NCI-H2196 treated with DMSO at 0.1 percent for 48 hours (cell line): Measurements from ENCODE around the gene MUC20.
"Not testable (repeated sequence)": the region's sequence is repeated elsewhere in the genome, so short reads cannot be mapped to it uniquely, and the experiment has no call there.

Experiments used
- DNase-seq: peaks from one replicate; lab custom pipeline; 2025; ENCODE audit not compliant: unreplicated experiment; lab: John Stamatoyannopoulos, UW

MUC20 gene

DNA sequence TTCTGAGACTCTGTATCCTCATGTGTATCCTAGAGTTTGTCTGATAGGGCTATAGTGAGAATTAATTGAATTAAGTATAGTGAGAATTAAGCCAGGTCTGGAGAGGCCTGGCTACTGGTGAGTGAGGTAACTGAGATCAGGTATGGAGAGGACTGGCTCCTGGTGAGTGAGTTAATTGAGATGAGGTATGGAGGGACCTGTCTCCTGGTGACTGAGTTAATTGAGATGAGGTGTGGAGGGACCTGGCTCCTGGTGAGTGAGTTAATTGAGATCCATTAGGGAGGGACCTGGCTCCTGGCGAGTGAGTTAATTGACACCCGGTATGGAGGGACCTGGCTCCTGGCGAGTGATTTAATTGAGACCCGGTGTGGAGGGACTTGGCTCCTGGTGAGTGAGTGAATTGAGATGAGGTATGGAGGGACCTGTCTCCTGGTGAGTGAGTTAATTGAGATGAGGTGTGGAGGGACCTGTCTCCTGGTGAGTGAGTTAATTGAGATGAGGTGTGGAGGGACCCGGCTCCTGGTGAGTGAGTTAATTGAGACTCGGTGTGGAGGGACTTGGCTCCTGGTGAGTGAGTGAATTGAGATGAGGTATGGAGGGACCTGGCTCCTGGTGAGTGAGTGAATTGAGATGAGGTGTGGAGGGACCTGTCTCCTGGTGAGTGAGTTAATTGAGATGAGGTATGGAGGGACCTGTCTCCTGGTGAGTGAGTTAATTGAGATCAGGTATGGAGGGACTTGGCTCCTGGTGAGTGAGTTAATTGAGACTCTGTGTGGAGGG is 10.5 kb upstream of the MUC20 start:
- not testable (repeated sequence) for DNase-seq

DNA sequence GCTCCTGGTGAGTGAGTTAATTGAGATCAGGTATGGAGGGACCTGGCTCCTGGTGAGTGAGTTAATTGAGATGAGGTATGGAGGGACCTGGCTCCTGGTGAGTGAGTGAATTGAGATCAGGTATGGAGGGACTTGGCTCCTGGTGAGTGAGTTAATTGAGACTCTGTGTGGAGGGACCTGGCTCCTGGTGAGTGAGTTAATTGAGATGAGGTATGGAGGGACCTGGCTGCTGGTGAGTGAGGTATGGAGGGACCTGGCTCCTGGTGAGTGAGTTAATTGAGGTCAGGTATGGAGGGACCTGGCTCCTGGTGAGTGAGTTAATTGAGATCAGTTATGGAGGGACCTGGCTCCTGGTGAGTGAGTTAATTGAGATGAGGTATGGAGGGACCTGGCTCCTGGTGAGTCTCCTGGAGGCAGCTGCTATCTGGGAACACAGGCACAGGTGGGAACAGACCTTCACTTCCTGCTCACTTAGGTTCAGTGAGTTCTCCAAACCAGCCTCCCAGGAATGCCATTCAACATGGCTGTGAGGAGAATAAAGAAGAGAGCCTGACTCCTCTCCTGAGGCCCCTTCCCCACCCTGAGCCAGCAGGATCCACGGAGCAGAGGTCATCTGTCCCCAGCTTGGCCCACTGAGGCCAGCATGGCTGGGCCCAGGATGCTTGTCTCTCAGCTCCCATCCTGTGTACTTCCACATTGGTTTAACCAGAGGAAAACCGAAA is 9.5 kb upstream of the MUC20 start:
- DNase-seq: not testable (repeated sequence)

DNA sequence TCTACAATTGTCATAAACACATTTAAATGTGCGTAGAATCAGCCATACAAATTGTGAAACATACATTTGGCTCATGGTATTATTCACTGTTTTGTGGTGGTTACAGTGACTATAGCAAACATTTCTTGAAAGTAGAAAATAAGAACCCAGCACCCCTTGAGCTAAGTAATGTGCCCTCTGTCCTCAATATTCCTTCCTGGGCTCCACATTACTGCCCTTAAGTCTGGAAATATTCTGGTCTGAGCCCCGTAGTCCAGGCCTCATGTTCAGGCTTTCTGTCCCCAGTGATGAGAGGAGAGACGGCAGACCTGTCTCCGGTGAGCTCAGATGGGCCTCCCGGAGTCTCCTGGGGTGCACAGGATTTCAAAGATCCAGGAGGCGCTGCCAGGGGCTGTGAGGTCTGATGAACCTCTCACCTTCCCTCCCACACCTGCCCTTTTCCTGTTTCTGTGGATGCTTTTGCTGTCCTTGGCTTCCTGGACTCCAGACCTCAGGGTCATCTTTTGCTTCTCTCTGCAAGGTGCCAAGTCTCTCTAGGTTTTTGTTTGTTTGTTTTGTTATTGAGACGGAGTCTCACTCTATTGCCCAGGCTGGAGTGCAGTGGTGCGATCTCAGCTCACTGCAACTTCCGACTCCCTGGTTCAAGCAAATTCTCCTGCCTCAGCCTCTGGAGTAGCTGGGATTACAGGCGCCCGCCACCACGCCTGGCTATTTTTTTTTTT is 8.8 kb upstream of the MUC20 start:
- DNase-seq: no peak

DNA sequence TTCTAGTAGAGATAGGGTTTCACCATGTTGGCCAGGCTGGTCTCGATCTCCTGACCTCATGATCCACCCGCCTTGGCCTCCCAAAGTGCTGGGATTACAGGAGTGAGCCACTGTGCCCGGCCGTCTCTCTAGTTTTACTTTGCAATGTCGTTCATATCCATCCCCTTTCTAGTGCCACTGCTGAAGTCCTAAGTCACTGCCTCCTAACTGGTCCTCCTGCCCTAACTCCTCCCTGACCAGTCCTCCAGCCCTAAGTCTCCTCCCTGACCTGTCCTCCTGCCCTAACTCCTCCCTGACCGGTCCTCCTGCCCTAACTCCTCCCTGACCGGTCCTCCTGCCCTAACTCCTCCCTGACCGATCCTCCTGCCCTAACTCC is 8.3 kb upstream of the MUC20 start:
- not testable (repeated sequence) for DNase-seq

DNA sequence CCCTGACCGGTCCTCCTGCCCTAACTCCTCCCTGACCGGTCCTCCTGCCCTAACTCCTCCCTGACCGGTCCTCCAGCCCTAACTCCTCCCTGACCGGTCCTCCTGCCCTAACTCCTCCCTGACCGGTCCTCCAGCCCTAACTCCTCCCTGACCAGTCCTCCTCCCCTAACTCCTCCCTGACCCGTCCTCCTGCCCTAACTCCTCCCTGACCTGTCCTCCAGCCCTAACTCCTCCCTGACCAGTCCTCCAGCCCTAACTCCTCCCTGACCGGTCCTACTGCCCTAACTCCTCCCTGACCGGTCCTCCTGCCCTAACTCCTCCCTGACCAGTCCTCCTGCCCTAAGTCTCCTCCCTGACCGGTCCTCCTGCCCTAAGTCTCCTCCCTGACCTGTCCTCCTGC is 7.6 kb upstream of the MUC20 start:
- DNase-seq: not testable (repeated sequence)

DNA sequence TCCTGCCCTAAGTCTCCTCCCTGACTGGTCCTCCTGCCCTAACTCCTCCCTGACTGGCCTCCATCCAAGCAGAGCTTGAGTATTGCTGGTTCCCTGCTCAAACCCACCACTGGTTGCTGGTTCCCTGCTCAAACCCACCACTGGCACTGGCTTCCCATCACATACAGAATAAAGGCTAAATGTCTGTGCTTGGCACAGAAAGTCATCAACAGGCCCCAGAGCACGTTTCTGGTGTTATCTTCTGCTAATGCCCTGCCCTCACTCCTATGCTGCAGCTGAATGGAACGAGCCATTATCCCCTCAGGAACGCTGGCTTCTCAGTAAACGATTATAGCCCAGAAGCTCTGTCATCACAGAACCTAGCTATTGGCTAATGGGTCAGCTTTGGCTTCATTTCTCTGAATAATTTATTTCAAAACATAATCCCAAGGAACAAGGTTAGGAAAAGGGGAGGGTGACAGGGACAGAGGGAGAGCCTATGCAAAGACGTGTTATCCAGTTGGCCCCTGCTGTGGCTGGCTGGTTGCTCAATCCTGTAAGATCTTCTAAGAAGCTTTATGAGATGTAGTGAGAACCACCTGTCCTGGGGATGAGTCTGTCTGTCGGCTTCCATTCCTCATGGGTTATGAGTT is 6.3 kb upstream of the MUC20 start:
- no peak for DNase-seq

DNA sequence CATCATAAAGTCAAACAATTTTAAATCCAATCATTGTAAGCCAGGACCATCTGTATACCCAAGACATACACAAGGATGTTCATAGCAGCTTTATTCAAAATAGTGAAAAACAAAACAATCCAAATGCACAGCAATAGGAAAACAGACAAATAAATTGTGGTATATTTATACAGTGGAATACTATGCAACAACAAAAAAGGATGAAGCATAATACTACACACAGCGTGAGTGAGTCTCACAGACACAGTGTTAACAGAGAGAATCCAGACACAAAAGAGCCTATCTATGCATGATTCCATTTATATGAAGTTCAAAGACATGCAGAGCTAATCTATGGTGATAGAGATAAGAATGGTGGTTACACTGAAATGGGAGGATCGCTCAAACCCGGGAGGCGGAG is 5.6 kb upstream of the MUC20 start:
- DNase-seq: no peak

DNA sequence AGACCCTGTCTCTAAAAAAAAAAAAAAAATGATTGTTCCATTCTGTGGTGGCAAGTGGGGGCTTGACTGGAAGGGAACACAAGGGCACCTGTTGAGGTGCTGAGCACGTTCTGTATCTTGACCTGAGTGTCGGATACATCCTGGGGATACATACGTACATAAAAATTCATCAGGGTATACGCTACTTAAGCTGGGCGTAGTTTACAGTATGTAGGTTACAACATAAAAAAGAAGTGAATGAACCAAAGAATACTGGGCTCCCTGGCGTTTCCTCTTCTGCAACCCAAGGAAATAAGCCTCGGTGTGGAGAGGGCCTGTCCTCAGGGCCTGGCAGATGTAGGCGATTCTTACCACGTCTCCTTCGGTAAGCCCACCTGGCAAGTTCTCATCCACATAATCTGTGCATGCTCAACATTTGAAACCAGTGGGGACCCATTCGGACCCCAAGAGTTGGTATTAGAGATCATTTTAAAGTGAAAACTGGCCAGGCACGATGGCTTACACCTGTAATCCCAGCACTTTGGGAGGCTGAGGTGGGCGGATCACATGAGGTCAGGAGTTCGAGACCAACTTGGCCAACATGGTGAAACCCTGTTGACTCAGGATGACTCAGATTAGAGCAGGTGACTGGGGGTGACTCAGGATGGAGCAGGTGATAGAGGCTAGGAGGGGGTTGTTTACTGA is 5.1 kb upstream of the MUC20 start:
- no peak for DNase-seq

DNA sequence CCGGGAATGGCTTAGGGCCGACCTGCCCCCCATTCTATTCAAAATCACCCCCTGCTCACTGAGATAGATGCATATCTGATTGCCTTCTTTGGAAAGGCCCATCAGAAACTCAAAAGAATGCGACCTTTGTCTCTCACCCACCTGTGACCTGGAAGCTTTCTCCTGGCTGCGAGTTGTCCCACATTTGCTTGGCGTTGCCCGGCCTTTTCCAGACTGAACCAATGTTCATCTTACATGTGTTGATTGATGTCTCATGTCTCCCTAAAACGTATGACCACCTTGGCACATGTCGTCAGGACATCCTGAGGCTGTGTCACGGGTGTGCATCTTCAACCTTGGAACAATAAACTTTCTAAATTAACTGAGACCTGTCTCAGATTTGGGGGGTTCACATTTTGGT is 3.4 kb upstream of the MUC20 start:
- DNase-seq: no peak

DNA sequence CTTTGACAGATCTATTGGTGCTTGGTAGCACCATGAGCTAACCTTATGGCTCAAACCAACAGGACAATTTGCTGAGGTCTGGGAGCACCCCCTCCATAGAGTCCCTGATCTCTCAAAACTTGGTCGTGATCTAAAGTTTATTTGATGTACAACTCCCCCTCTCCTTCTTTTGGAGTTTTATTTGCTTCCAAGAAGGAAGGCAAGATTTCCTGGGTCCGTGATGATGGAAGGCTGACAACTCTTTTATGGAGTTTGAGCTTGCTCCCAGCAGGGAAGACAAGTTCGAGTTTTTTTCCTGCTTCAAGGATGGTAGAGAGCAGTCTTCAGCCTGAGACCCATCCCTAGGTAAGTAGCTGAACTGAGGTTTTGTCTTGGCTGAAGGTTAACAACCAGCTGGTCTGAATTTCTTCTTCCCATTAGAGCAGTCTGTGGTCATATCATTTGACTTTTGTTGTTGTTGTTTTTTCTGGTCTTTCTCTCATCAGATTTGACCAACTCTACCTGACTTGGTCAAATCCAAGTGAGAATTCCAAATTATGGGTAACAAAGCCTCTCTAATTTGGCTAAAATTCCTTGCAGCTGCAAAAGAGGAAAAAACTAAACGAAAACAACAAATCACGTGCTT is 2.8 kb upstream of the MUC20 start:
- no peak for DNase-seq

DNA sequence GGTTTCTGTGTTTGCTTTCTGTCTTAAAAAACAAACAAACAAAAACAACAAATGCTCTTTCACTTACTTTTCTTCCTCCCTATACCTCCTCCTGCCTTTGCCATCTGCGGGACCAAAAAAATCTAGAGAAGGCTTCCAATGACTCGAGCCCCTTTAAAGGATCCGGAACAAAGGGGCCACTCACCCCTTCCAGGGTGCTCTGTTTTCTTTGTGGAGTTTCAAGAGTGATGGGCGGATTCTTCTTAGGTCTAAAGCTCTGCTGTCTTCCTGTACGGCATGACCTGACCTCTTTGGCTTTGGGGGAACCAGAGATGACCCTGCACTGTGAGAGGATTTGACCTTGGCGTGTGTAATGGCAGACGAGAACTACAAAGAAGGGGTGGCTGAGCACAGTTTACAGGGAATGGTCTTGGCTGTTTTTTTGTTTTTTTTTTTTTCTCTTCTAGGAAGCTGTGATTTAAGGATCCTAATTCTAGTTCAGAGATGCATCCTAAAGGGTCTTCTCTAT is 2.2 kb upstream of the MUC20 start:
- no peak for DNase-seq

DNA sequence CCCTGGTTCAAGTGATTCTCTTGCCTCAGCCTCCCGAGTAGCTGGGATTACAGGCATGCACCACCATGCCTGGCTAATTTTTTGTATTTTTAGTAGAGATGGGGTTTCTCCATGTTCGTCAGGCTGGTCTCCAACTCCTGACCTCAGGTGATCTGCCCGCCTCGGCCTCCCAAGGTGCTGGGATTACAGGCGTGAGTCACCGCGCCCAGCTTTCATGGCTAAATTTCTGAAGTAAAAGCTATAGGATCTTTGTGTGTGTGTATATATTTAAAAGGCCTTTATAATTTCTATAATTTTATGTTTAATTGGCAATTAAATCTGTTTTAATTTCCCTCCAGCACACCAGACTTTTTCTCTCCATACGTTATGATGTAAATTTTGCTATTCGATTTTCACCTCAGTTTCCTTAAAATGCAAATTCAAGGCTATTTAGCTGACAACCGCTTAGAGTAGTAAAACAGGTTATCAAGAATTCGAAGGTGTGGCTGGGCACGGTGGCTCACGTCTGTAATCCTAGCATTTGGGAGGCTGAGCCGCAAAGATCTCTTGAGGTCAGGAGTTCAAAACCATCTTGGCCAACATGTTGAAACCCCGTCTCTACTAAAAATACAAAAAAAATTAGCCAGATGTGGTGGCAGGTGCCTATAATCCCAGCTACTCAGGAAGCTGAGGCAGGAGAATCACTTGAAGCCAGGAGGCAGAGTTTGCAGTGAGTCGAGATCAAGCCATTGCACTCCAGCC is 1.1 kb upstream of the MUC20 start:
- DNase-seq: not testable (repeated sequence)

DNA sequence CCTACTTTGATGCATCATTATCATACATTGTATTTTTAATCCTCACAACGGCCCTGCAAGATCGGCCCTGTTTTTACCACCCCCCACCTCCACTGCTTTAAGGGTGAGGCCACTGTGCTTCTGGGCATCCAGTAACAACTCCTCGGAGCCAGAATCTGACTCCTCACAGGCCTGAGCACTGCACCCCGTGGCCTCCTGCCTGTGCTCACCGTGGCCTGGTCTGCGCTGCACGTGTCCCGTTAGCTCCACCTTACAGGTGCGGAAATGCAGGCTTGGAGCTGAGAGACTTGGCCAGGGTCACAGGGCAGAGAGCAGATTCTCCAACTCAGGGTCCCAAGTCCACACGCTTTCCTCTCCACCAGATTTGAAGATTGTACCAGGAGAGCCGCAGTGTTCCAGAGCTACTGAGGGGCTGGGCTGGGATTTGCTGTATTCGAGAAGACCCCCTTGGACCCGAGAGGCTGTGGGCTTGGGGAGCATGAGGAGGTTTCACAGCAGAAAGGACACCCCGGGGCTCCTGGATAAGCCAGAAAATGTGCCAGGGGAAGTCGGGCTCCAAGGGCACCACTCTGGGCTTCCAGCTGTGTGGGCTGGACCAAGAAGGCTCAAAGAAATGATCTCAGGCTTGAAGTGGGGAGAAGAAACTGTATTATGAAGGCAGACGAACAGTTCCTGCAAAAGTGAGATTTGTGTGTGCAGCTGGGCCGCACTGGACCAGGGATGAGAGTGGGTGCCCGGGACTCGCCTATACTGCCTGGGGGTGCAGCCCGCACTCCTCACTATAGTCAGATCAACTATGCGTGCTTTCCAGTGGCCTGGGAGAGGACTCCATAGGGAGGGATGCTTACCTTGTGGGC is 1.6 kb downstream of the MUC20 start:
- DNase-seq: not testable (repeated sequence)

DNA sequence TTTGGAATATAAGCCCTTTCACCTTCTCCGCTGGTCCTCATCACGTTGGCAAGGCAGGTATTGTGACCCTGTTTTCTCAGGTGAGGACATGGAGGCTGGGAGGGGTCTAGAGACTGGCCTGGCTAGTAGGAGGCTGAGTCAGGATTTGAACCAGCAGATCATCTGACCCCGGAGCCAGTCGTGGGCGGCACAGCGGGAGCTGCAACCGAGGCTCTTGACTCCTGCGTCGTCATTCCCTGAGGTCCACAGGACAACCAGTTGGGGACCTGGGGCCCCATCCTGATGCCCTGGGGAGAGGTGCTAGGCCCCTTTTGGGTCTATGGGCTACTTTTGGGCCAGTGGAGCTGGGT is 2.2 kb downstream of the MUC20 start:
- DNase-seq: not testable (repeated sequence)

DNA sequence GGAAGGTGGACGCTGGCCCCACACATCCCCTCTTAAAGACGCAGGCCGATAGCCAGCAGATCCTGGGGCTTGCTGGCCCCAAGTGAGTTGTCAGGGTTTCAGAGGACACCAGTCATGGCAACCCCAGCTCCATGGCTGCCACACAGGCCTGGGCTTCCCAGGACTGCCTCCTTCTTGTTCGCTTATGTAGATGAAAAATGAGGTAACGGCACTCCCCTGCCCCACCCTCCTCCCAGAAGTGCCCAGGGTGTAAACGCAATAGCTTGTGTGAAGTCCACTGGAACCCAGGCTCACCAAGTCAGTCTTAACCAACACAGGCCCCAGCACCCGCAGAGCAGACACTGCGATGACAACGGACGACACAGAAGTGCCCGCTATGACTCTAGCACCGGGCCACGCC is 3.6 kb downstream of the MUC20 start:
- DNase-seq: not testable (repeated sequence)

DNA sequence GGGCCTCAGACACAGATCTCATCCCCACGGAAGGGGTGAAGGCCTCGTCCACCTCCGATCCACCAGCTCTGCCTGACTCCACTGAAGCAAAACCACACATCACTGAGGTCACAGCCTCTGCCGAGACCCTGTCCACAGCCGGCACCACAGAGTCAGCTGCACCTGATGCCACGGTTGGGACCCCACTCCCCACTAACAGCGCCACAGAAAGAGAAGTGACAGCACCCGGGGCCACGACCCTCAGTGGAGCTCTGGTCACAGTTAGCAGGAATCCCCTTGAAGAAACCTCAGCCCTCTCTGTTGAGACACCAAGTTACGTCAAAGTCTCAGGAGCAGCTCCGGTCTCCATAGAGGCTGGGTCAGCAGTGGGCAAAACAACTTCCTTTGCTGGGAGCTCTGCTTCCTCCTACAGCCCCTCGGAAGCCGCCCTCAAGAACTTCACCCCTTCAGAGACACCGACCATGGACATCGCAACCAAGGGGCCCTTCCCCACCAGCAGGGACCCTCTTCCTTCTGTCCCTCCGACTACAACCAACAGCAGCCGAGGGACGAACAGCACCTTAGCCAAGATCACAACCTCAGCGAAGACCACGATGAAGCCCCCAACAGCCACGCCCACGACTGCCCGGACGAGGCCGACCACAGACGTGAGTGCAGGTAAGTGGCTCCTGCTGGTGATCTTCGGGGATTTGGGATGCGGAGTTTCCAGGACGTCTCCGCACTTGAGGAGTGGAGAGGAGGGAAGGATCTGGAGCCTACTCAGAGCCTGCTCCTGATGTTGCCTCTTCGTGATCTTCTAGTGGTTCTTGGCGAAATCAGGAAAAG is 5.3 kb downstream of the MUC20 start:
- DNase-seq: not testable (repeated sequence)

DNA sequence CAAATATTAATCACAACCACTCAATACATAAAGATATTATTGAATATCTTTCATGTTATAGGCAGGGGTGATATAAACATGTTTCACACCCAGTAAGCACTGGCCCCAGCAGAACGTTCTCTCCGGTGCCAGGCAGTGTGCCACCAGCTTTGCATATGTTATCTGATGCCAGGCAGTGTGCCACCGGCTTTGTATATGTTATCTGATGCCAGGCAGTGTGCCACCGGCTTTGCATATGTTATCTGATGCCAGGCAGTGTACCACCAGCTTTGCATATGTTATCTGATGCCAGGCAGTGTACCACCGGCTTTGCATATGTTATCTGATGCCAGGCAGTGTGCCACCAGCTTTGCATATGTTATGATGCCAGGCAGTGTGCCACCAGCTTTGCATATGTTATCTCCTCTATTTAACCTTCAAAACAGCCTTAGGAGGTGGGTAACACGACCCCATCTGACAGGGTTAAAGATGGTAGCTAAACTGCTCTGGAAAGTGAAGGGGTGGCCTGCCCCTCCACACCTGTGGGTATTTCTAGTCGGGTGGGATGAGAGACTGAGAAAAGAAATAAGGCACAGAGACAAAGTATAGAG is 6.9 kb downstream of the MUC20 start:
- DNase-seq: no peak
